Sciatic nerve (tissue), 2 donors: ENCODE results near the gene CDKL5. TPM values are rescaled to one million over a fixed set of nuclear protein-coding genes. Genes with fewer than 3 reads are reported as not detected.

Source experiments
- ATAC-seq: fragments of 200-7000 bp; cut with Tn5 transposase; one replicate; pipeline ENCODE4 v1.9.1; 2020; ENCODE audit warnings: mild to moderate bottlenecking, moderate library complexity
- DNase-seq: peaks from one replicate; pipeline ENCODE4 v3.0.0-alpha.2; 2020; ENCODE audit warnings: low spot score
- intact Hi-C: fragments of 100-400 bp; cut with DNase I; formaldehyde crosslinking; loops from one replicate; pipeline ENCODE4 v1.14.2; 2022
- total RNA-seq: library from RNA; stranded (reverse); fragmentation: NEBNext Ultra II Directional; extraction: Animal tissue kit (Norgen Biotek cat#: 25700); gene quantifications from one replicate; pipeline ENCODE4 v1.2.1, GENCODE V29; 2021
- donor health status: DM: no; HTN: no; CAD: no.
- donor health status: DM: no; HTN: no; CAD: no.

Gene CDKL5
- total RNA-seq, 1 donor from 2014 or later, result 13.6 TPM

DNA sequence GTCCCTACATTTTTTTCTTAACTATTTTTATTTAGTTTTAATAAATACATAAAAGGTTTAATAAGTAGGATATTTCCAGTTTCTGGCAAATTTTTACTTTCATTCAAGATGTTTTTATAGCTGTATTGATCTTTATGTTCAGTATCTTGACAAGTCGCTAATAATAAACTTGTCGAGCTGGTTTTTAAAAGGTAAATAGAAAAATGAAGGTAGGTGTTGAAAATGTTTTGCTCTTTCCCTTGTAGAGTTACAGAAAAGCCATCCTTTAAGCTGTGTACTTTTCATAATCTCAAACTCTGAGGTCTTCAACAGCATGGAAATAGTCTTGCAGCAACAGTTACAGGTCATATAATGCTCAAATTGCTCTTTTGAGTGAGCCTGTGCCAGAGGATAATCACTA, 193.9 kb downstream of the CDKL5 start:
- intact Hi-C loops, result no loop called here
- DNase-seq (no peak), ATAC-seq (no peak)

DNA sequence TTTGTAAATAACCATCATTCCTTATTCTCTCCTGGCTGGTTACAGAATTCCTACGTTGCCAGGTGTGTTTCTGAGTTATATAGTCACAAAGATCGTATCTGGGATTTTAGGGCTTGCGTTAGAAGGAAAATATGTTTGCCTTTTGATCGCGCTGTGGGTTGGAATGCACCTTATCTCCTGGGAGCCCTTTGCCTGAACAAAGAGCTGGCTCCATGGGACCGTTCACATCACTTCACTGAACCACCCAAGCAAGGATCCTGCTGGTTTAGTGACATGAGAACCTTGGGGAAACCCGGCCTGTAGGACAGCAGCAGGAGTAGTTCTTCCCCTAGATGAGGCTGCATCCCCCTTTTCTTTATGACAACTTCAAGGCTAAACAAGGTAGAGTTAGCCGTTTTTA, 194.9 kb downstream of the CDKL5 start:
- no peak for DNase-seq
- intact Hi-C loops, result no loop called here
- no peak for ATAC-seq

DNA sequence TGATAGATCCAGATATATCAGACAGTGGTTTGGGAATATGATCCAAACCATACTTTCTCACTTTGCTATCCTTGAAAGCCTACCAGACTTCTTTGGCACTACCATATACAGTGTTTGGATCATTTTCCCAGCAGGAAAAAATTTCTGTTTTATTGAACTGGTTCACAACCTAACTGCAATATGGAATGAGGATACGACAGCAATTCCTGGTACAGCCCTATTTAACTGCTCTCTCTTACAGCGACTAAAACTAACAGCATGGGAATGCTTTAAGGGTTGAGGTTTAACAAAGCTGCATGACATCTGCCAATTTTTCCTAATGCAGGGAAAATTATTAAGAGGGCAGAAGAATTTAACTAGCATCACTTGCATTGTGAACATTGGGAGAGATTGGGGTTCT, 199.2 kb downstream of the CDKL5 start:
- intact Hi-C loops, result no loop called here
- DNase-seq (no peak), ATAC-seq (no peak)

- intact Hi-C loops, result loop anchor here (1.0 kb wide), 1 partner anchor 44 kb away; no protein-coding TSS in a partner anchor
- DNase-seq (no peak), ATAC-seq (no peak)
These were observed 205.5 kb downstream of the CDKL5 start for GRCh38 chrX:18630934-18631333.

- DNase-seq (no peak), ATAC-seq (no peak)
- intact Hi-C loops, result no loop called here
These were observed 213.0 kb downstream of the CDKL5 start for GRCh38 chrX:18638398-18638797.

GRCh38 chrX:18639280-18639679, 213.9 kb downstream of the CDKL5 start:
- no peak for ATAC-seq
- intact Hi-C loops, result no loop called here
- DNase-seq, result no peak

DNA sequence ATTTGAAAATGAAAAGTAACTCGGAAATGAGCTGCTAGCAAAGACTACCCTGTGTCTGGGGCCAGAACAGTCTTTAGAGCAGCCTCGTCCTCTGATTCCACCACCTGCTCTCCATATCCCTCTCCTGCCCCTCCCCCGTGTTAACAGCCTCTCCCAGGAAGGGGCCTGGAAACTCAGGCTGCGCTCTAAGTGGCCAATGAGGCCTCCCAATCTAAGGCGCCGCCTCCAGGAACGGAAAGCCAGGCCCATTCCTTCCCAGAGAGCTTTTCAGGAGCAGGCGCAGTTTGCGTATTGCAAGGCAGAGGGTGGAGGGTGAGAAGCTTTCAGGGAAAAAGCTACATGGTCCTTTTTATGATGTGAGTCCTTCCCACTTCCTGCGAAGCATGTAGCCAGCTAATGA, 215.3 kb downstream of the CDKL5 start:
- intact Hi-C loops, result no loop called here
- no peak for ATAC-seq

GRCh38 chrX:18643243-18643642, 217.8 kb downstream of the CDKL5 start:
- DNase-seq (no peak), ATAC-seq (no peak)
- intact Hi-C loops, result no loop called here

More for the DNA sequence above, 215.3 kb downstream of the CDKL5 start:
- no peak for DNase-seq

DNA sequence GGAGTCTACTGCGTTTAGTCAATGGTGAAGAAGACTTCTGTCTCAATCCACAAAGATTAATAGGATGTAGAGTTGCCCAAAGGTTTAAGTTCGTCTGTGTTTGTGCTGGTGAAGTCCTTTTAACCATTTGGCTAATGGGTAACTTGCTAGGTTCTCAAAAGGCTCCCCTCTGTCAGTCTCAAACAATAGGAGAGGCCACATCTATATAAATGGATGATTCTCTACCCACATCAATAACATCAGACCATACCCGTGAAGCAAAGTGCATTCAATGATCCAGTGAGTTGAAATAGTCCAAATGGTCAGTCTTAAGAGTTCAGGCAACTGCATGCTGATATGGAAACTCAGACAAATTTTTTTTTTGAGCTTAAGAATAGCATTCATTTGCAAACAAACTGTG, 218.4 kb downstream of the CDKL5 start:
- intact Hi-C loops, result no loop called here
- ATAC-seq (no peak), DNase-seq (no peak)

DNA sequence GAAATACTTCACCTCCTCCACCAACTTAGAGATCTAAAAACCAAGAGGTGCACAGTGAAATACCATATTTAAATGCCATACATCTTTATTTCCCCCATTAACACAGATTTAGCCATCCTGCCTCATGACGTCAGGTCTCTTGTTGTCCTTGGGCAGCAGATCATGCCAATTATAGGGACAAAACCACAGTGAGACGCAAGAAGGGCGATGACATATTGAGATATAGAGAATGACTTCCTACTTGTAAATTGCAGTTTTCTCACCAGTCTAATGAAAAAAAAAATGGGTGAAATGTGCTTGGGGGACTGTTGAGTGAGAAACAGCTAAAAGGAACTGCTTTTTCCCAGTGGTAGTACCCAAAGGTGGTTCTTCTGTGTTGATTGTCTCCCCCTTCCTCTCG, 222.2 kb downstream of the CDKL5 start:
- no peak for DNase-seq
- ATAC-seq, result no peak
- intact Hi-C loops, result loop anchor here (5.0 kb wide), 1 partner anchor 1225 kb away; no protein-coding TSS in a partner anchor

DNA sequence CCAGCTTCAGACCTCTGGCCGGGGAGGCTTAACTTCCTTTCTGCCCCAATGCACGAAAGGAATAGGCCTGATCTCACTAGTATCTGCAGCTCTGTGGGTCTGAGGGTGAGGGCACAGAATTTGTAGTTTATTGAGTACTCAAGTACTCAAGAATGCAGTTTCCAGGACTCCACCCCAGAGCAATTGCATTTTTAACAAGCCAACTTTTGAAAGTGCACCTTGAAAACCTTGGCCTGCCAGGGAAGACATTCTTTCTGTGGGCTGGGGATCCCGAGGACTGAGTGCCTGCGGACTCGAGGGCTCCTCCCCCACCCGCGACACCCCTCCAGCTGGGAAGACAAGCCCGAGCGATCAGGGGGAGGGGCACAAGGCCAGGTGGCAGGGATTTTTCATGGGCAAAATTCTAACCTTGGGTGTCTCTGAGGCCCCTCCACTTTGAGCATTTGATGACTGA, 224.1 kb downstream of the CDKL5 start:
- intact Hi-C loops, result loop anchor here (5.0 kb wide), 1 partner anchor 1227 kb away; no protein-coding TSS in a partner anchor
- ATAC-seq, result no peak
- DNase-seq, result no peak

- no peak for DNase-seq
- intact Hi-C loops, result no loop called here
These were observed 225.3 kb downstream of the CDKL5 start for GRCh38 chrX:18650662-18651061.

DNA sequence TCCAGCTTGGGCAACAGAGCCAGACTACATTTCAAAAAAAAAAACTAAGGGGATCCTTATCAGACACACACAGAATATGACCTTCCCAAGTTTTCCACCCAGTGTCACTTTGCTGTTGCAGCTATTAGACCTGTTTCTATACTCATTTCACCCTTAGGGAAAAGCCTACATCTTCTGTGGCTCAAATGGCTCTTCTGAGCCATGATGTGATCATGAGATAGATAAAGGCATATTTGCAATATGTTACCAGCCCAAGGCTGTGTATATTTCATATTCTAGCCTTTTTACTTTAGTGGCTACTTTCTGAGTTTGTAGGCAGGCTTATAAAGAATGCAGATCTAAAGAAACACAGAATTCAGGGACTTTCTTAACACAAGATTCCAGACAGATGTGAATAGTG, 227.2 kb downstream of the CDKL5 start:
- no peak for ATAC-seq
- DNase-seq, result no peak
- intact Hi-C loops, result no loop called here

More at GRCh38 chrX:18650662-18651061, 225.3 kb downstream of the CDKL5 start:
- no peak for ATAC-seq

- ATAC-seq (peak; percentile 34), DNase-seq (no peak)
- intact Hi-C loops, result no loop called here
These were observed 229.7 kb downstream of the CDKL5 start for GRCh38 chrX:18654875-18655836.

- no peak for DNase-seq
These were observed 235.9 kb downstream of the CDKL5 start for GRCh38 chrX:18661273-18661672.

DNA sequence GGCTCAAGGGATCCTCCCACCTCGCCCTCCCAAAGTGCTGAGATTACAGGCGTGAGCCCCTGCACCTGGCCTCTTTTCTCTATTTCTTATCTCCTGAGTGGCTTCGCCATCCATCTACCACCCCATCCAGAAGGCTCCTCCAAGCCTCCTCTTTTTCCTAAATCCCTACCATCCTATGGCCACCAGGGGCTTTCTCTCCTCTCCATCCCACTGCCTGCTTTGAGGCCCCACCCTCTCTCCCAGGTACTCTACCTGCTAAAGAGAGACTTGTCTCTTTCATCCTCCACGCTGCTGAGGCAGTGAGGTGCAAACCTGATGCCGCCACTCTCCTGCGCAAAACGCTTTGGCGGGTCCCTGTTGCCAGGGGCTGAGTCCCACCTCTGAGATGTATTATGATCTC, 239.5 kb downstream of the CDKL5 start:
- intact Hi-C loops, result no loop called here
- ATAC-seq (no peak), DNase-seq (no peak)

More at GRCh38 chrX:18661273-18661672, 235.9 kb downstream of the CDKL5 start:
- ATAC-seq, result no peak
- intact Hi-C loops, result no loop called here

DNA sequence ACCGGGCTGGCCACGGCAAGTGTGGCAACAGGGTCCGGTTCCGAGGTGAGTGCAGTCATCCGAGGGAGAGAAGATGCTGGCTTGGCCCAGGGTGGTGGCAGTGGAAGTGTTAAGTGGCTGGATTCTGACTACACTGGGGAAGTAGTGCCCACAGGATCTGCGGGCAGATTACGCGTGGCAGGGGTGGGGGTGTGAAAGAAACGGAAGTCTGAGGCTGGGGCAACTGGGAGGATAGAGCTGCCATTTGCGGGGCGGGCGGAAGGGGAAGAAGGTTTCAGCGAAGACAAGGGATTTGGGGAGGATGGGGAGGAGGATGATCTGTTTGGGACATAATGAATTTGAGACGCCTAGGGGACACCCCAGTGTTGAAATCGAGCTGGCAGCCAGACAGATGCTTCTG, 241.2 kb downstream of the CDKL5 start:
- intact Hi-C loops, result no loop called here
- peak; percentile 39 for ATAC-seq

GRCh38 chrX:18668071-18668835, 242.8 kb downstream of the CDKL5 start:
- ATAC-seq (no peak), DNase-seq (no peak)
- intact Hi-C loops, result no loop called here

More for the DNA sequence above, 241.2 kb downstream of the CDKL5 start:
- DNase-seq, result no peak

- ATAC-seq (no peak), DNase-seq (no peak)
- intact Hi-C loops, result no loop called here
These were observed 246.6 kb downstream of the CDKL5 start, which contains the start of gene RS1 for GRCh38 chrX:18672008-18672407. Gene RS1, minus strand, starts transcription at chrX:18672108. Its CDS starts 40 bp downstream, at chrX:18672068.

GRCh38 chrX:18674417-18674787, 249.0 kb downstream of the CDKL5 start:
- intact Hi-C loops, result no loop called here
- peak; percentile 65 for ATAC-seq
- DNase-seq, result peak; percentile 67
